Neutrophil (primary cell): ENCODE results near the gene SPEM1.

ENCODE experiments used
- H3K27ac ChIP-seq: fragments of 200-600 bp; sonication (generic); 2 replicates; pipeline ENCODE4 v1.5.1; 2016; ENCODE audit warnings: mild to moderate bottlenecking, moderate library complexity
- H3K27me3 ChIP-seq: fragments of 200-600 bp; sonication (generic); 2 replicates; pipeline ENCODE4 v1.6.0; 2016; ENCODE audit warnings: mild to moderate bottlenecking
- H3K36me3 ChIP-seq: fragments of 200-600 bp; sonication (generic); 2 replicates; pipeline ENCODE4 v1.5.1; 2017
- H3K4me1 ChIP-seq, 2 experiments: fragments of 200-600 bp in 1 of 2; sonication (generic) in 1 of 2; 1 replicate in 1 of 2; 2 replicates in 1 of 2; pipeline versions ENCODE4 v1.5.1 to v1.6.1; 2013 to 2016; ENCODE audit warnings: low read depth in 1 of 2, low read length in 1 of 2, mild to moderate bottlenecking in 1 of 2, moderate library complexity in 1 of 2; ENCODE audit not compliant: control insufficient read depth in 1 of 2, insufficient read depth in 1 of 2
- H3K4me3 ChIP-seq, 2 experiments: fragments of 200-600 bp in 1 of 2; sonication (generic) in 1 of 2; 1 replicate in 1 of 2; 2 replicates in 1 of 2; pipeline ENCODE4 v1.5.1; 2013 to 2016; ENCODE audit warnings: low read depth in 1 of 2, low read length in 1 of 2, mild to moderate bottlenecking in 1 of 2, moderate library complexity in 1 of 2
- H3K9me3 ChIP-seq: fragments of 200-600 bp; sonication (generic); 2 replicates; pipeline ENCODE4 v1.5.1; 2016
- TF ChIP-seq, protein P1 (sequence below): fragments of 200-600 bp; sonication (generic); IDR thresholded peaks from 2 replicates; pipeline ENCODE4 v1.5.1; 2016; ENCODE audit warnings: antibody characterized with exemption

The SPEM1 gene

DNA sequence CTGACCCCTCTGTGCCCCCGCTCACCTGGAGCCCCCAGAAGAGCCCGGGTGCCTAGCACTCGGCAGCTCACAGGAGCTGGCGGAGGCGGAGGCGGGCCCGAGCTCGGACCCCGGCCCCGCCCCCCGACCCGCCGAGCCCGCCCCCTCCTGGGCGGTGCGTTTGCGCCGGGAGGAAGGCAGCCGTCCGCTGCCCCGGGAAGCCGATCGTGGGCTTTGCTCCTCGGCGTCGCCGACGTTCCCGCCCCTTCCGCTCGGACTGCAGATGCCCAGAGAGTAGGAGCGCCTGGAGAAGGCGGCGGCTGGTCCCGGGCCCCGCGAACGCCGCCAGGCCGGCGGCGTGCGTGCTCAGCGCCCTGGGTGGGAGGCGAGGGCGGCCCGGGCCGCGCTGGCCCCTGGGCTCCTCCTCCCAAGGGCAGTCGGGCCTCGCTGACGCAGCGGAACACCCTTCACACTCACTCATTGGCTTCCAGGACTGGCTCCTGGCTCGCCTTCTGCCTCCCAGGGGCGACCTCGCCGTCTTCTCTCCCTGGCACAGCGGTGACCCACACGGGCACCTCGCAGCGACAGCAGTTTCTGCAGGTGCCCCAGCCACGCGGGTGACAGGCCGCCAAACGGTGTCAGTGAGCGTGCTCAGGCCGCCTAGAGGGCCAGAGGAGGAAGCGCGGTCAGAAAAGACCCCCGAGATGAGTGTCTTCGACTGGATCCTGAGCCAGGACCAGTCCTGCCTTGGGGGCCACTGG, 25.5 kb upstream of the SPEM1 start, which contains the start of gene PLSCR3:
Gene PLSCR3, minus strand, starts transcription at position 74 of the 740 bp plus-strand sequence. CDS start 415 bp downstream, outside the sequence.
- Histone ChIP-seq H3K9me3 (no peaks in the 10 kb centered on the region), H3K4me1 (peaks cover 14 to 18% of the 10 kb centered on the region in 2 experiments), H3K27ac (peak within 1 kb of the TSS; percentile 87), H3K36me3 (no peaks in the 10 kb centered on the region), H3K4me3 (peak within 1 kb of the TSS; percentile 74 to 93), H3K27me3 (peaks cover 16% of the 10 kb centered on the region)
- TF ChIP-seq, protein P1, sequence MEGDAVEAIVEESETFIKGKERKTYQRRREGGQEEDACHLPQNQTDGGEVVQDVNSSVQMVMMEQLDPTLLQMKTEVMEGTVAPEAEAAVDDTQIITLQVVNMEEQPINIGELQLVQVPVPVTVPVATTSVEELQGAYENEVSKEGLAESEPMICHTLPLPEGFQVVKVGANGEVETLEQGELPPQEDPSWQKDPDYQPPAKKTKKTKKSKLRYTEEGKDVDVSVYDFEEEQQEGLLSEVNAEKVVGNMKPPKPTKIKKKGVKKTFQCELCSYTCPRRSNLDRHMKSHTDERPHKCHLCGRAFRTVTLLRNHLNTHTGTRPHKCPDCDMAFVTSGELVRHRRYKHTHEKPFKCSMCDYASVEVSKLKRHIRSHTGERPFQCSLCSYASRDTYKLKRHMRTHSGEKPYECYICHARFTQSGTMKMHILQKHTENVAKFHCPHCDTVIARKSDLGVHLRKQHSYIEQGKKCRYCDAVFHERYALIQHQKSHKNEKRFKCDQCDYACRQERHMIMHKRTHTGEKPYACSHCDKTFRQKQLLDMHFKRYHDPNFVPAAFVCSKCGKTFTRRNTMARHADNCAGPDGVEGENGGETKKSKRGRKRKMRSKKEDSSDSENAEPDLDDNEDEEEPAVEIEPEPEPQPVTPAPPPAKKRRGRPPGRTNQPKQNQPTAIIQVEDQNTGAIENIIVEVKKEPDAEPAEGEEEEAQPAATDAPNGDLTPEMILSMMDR: peak; percentile 47

DNA sequence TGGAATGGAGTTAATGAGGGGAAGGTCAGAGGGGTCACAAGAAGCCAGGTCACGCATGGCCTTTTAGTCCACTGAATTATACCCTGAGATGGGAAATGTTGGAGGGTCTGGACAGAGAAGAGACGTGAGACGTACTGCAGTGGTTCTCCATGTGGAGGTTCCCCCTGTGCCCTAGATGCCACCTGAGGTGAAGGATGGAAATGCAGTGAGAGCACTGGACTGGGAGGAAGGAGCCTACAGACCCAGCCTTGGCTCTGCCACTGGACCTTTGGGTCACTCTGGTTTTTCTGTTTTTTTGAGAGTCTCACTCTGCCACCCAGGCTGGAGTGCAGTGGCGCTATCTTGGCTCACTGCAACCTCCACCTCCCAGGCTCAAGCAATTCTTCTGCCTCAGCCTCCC, 24.0 kb upstream of the SPEM1 start:
- Histone ChIP-seq H3K36me3 (no peaks in the 10 kb centered on the region), H3K27me3 (peaks cover 16% of the 10 kb centered on the region), H3K4me3 (no peak overlapping the region), H3K9me3 (no peaks in the 10 kb centered on the region), H3K4me1 (peaks cover 14 to 18% of the 10 kb centered on the region in 2 experiments), H3K27ac (no peak overlapping the region)
- TF ChIP-seq, protein P1: no peak

DNA sequence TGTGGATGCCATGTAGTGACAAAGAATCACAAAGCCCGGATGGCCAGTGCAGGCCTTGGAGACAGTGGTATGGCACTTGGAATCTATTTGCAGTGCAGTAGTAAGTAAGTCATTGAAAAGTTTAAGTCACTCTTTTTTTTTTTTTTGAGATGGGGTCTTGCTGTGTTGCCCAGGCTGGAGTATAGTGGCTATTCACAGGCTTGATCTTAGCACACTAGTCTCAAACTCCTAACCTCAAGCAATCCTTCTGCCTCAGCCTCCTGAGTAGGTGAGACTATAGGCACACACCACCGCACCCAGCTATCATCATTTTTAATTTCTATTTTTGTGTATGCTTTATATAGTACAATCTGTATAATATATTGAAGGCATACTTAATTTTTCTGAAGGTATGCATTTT, 21.5 kb upstream of the SPEM1 start:
- Histone ChIP-seq H3K4me3 (no peak overlapping the region), H3K36me3 (no peaks in the 10 kb centered on the region), H3K27me3 (peaks cover 4% of the 10 kb centered on the region), H3K27ac (no peak overlapping the region), H3K9me3 (no peaks in the 10 kb centered on the region), H3K4me1 (peaks cover 21 to 26% of the 10 kb centered on the region in 2 experiments)
- TF ChIP-seq, protein P1: no peak

DNA sequence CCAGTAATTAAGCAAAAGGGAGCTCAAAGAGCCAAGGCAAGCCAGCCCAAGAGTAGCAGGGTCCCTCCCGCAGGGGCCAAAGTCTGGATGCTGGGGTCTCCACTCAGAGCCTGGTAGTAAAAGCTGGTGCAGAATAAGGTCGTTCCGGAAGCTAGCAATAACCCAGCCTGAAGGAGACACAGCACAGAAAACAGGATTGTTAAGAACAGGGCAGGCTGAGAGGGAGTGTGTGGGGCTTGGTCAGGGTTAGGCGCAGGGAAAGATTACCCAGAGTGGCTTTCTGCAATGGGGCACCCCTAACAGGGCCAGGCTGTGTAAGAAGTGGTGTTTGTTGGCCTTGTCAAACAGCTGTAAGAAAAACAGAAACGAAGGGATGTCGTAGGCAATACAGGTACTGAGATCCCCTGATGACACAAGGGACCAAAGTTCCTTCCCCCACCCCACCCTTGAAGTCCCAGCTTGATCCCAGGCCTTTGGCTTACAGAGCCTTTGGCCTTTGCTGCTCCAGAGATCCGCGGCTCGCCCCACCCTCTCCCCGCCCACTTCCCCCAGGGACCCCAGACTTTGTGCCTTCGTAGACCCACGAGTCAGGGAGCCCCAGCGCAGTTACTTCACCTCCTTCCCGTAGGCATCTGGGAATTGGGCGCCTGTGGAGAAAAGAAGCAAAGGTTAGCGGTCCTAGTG, 16.9 kb upstream of the SPEM1 start:
- Histone ChIP-seq H3K4me1 (peaks cover 14 to 30% of the 10 kb centered on the region in 2 experiments), H3K27ac (peak overlapping the region; percentile 72), H3K4me3 (peak overlapping the region; percentile 65 to 71), H3K27me3 (peaks cover 40% of the 10 kb centered on the region), H3K9me3 (no peaks in the 10 kb centered on the region), H3K36me3 (no peaks in the 10 kb centered on the region)
- TF ChIP-seq, protein P1: no peak

DNA sequence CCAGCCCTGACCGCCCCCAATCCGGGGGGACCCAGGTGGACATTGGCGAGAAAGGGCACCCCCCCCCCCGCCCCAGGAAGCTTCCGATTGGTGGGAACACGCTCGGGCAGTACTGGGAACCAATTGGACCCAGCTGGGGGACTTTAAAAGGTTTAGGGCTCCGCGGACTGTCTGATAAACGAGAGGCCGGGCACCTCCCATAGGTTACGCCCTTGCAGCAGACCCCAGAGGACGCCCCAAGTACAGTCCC, 16.5 kb upstream of the SPEM1 start:
- peak overlapping the region; percentile 72 for H3K27ac ChIP-seq
- peak overlapping the region; percentile 65 to 71 for H3K4me3 ChIP-seq
- no peaks in the 10 kb centered on the region for H3K9me3 ChIP-seq
- no peaks in the 10 kb centered on the region for H3K36me3 ChIP-seq
- peaks cover 44% of the 10 kb centered on the region for H3K27me3 ChIP-seq
- H3K4me1 ChIP-seq: peaks cover 14 to 30% of the 10 kb centered on the region in 2 experiments
- TF ChIP-seq, protein P1: no peak
